GM21390 (cell line): ENCODE measurements around the gene MSMP.
A peak's percentile ranks its signal among the peaks of the same experiment; 100 is the strongest.

Experiments used
- ATAC-seq: cut with Tn5 transposase; IDR thresholded peaks from one replicate; pipeline ENCODE4 v1.9.1; 2021; ENCODE audit not compliant: unreplicated experiment

Gene MSMP

GRCh38 chr9:35745569-35745968 lies 8.5 kb downstream of the MSMP start:
- no peak for ATAC-seq

GRCh38 chr9:35743880-35744518 lies 10.1 kb downstream of the MSMP start:
- no peak for ATAC-seq

DNA sequence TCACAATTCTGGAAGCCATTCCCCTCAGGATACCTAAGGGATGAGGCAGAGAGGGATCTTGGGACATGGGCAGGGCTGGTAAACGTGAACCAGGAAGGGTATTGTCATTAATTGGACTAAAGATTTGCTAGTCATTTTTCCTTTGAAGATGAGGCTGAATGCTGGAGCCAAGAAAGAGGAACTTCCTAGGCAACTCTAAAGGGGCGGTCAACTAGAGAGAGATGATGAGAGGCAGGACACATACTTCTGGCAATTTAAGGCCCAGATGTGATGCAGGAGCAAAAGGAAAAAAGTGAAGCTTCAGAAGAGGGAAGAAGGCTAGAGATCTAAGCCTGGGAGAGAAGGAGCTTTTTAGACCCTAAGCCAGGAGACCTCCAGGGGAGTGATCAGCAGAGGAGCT lies 10.6 kb downstream of the MSMP start:
- ATAC-seq: no peak

DNA sequence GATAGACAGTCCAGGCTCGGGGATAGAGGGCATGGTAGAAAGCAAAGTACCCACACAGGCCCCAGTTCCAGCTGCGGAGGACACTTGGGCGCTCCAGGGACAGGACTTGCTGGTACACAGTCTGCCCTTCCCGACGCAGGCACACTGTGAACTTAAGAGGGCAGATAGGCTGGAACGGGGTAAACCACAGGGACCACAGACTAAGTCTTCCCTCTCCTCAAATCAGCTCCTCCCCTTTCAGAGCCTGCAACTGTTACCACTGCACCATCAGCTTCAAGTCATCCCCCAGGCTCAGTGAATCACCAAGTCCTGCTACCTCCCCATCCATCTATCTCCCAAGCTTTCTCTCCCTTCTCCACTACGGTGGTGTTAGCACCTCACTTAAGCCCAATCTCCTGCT lies 12.3 kb downstream of the MSMP start:
- no peak for ATAC-seq

- ATAC-seq: no peak
Observed at GRCh38 chr9:35740243-35740642, 13.8 kb downstream of the MSMP start.

GRCh38 chr9:35738924-35739323 lies 15.2 kb downstream of the MSMP start:
- ATAC-seq: no peak

- no peak for ATAC-seq
Observed at GRCh38 chr9:35738186-35738585, 15.9 kb downstream of the MSMP start.

DNA sequence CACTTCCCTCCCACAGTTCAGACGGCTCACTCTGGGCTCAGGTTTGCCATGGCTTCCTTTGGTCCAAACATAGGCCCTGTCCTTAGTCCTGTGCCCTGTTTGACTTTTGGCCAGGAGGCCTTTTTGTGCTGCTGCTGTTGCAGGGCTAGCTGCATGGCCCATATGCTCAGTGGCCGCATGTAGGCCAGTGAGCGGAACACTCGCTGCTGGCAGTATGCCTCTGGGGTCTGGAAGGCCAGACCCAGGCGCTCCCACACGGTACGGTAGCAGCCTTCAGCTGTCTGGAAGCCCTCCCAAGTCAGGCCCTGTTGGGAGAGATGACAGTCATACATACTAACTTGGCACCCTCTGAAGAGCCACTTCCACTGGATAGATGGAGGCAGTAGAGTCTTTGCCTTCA lies 16.9 kb downstream of the MSMP start:
- ATAC-seq: no peak

- no peak for ATAC-seq
Observed at GRCh38 chr9:35736201-35736633, 17.9 kb downstream of the MSMP start.

DNA sequence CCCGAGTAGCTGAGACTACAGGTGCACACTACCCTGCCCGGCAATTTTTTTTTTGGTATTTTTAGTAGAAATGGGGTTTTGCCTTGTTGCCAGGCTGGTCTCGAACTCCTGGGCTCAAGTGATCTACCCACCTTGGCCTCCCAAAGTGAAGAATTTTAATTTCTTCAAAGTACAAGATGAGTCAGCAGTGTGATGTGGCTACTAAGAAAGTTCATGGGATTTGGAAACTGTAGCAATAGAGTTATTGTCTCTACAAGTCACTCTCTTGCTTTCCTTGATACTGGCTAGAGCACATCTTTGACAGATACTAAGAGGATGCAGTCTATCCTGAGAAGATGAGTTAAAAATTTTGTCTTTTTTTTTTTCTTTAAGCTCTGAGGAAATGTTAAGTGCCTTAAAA lies 20.0 kb downstream of the MSMP start:
- ATAC-seq: no peak

- no peak for ATAC-seq
Observed at GRCh38 chr9:35732800-35733541, 21.1 kb downstream of the MSMP start.

DNA sequence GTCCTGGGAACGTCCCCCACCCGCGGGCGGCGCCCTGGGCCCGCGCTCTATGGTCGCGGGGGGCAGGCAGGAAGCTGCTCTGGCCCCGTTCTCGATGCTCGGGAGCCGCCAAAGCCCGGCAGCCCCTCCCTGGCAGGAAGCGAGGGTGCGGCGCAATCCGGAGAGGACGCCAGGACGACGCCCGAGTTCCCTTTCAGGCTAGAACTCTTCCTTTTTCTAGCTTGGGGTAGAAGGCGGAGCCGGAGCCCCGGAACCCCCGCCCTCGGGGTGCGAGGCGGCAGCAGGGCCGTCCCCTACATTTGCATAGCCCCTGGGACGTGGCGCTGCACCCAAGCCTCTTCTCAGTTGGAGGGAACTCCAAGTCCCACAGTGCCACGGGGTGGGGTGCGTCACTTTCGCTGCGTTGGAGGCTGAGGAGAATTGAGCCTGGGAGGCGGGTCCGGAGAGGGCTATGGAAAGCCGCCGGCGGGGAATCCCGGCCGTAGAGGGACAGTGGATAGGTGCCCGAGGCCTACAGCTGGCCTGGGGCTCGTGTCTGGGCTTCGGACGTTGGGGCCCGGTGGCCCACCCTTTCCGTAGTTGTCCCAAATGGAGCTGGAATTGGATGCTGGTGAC lies 21.8 kb downstream of the MSMP start, which contains the start of the genes CREB3 and TLN1:
CREB3 (plus strand) TSS at position 482 of the 615 bp plus-strand sequence; CDS start at position 589, 107 bp downstream.
TLN1 (minus strand) TSS at position 11 of the 615 bp plus-strand sequence. CDS start 6,501 bp downstream, outside the sequence.
- ATAC-seq: peak; percentile 78

GRCh38 chr9:35731415-35732184 lies 22.5 kb downstream of the MSMP start:
- no peak for ATAC-seq

DNA sequence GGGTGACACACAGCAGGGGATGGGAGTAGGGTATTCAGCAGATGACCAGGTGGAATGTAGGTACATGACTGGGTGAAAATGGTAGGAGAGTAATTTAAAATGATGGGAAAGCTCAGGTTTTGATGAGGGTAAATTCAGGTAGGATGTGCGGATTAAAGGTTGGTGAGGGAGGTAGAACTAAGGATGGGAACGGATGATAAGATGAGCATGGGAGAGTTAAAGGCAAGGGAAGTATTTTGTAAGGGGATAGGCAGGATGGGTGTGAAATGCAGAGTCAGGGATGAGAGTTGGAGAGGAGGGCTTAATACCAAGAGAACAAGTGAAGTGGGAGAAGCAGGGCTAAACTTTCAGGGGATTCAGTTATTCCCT lies 23.6 kb downstream of the MSMP start:
- no peak for ATAC-seq

DNA sequence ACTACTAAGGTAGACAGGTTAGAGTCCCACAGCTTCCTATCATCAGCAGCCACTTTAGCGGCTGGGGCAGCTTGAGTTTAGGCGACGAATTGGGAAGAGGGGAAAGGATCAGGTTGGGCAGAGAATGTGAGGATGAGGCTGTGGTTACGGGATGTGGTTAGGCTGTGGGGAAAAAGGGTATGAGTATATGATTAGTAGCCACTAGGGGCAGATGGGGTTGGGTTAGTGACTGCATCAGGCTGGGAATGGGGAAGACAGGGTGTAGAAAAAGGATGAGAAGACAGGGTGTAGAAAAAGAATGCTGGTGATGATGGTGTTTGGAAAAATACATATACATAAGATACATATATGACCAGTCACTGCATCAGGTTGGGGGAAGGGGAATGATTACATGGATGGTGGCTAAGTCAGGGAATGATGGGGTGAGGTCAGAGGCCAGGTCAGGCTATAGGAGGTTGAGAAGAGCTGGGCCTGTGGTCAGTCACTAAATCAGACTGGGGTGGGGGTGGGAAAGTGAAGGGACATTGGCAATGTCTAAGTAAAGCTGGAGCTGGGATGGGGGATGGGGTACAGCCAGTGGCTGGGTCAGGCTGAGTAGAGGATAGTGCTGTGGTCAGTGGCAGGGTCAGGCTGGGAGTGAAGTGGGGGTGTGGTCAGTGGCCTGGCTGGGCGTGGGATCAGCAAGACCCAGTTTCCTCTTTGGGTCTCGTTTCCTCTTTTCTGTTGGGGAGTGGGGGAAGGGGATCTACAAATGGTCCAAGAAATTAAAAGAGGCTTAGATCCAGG lies 24.2 kb downstream of the MSMP start:
- ATAC-seq: no peak

DNA sequence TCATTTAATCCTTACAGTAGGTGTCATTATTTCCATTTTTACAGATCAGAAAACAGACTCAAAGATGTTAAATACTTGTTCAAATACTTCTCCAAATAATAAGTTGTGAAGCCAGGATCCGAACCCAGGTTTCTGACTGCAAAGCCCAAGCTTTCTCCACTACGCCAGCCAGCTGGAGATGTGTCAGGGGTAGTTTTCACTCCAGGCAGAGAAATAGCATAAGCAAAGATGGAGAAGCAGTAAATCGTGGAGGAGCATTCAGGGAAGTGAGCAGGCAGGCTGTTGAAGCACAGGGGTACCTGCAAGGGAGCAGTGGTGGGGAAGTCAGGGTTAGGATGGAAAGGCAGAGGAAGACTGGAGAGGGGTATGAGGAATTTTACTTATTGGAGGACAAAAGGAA lies 25.0 kb downstream of the MSMP start:
- ATAC-seq: no peak

DNA sequence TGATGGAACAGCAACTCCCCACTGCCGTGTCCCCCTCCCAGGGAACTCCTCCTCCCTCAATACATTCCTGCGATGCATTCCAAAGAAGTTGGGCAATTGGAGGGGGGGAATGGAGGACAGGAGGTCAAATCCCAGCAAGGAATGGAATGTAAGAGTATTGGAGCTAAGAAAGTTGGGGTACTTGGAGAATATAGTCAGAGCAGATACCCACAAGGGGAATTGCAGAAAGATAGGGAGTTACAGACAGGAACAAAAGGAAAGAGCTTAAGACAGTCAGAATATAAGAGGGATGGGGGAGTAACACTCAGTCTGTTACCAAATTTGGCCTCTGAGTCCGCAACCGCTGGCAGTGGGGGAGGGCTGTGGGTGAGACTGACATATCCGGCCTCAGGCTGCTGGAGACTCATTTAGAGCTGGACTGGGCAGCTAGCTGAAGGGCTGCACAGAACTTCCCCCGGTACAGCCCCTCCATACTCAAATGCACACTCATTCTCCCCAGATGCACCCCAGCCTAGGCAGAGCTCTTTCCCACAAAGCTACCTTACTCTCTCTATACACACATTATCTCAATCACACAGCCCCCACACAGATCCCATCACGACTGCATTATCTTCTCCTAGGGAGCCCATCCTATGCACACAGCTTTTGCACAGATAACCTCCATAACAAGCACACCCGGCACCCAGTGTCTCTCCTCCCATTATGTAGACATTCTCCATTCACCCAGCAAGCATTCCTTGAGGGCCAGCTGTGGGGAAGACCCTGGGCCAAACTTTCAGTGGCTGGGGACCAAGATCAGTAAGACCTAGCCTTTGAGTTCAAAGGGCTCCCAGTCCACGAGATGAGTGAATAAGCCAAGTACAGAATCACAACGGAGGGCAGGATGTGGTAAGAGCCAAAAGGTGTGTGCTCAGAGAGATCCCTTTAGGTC lies 25.8 kb downstream of the MSMP start:
- ATAC-seq: no peak

DNA sequence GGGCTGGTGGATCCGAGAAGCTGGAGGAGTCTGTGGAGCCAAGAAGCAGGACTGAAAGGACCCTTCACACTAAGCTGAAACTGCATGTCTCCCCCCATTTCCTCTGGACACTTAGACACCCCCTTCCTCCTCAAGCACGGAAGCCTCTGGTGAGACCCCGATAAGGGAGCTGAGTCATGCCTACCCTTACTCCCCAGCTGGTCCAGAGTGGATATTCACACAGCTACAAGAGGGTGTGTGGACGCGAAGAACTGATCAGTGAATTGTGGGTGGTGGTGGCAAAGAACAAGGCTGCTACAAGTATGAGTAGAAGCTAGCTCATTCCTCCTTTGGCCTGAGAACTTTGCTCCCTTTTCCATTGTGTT lies 26.4 kb downstream of the MSMP start:
- no peak for ATAC-seq

- ATAC-seq: no peak
Observed at GRCh38 chr9:35726931-35727330, 27.1 kb downstream of the MSMP start.

DNA sequence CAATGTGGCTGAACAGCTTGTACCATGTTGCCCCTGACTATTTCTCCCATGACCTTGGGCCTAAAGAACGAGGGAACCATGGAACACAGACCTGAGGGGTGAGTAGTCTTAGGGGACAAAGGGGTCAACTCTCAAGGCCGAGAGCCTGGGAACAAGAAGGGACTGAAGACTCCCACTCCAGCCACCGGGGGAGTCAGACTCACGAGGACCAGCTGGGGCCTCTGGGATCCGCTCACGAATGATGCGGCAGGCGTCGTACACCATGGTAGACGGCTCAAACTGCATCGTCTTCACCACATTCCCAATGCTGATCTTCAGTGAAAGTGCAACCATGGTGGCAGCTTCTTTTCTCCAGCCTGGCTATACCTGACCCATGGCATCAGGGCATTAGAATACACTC lies 28.7 kb downstream of the MSMP start:
- no peak for ATAC-seq
